Measurements from ENCODE around the gene AGAP2. TPM values are rescaled to one million over a fixed set of nuclear protein-coding genes. Genes with fewer than 3 reads are reported as not detected.

Gene AGAP2
- total and polyA plus RNA-seq, 2 of the 8 experiments (the other 6 are each of a cell fraction or from before 2014, with no cell fraction given) = 1.5 TPM

DNA sequence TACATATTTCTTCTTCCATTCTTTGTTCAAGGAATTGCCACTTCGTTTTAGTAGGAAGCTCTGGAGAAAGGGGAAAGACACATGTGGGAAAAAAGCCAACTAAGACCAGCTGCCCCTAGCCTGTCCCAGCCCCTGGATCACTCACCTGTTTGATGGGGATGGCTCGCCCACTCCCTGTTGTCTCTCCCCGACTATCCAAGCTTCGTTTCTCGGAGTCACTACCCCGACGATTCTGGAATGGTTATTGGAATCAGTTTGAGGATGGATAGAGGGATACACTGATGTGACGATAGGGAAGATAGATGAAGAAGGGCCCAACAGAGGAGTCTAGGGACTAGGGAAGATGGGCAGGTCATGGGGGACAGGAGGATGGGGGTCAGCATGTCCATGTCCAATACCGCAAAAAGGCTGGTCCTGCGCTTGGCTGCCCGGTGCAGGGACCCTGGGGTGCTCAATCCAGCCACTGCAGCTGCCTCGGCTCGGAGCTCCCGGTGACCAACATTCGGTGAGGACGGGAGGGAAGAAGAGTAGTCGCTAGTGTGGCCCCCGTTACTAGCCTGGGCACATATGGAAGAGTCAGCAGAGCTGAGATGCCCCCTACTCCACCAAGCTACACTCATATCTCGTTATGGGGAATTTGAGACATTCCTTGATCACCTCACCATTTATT lies 7.0 kb downstream of the AGAP2 start (continued):
- TF ChIP-seq, protein P1, sequence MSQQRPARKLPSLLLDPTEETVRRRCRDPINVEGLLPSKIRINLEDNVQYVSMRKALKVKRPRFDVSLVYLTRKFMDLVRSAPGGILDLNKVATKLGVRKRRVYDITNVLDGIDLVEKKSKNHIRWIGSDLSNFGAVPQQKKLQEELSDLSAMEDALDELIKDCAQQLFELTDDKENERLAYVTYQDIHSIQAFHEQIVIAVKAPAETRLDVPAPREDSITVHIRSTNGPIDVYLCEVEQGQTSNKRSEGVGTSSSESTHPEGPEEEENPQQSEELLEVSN (IDR thresholded peaks at IDR 0.05) = no peak
- no peak for TF ChIP-seq BRCA1 (IDR thresholded peaks at IDR 0.05; ENCODE audit: low read depth, low read length)
